Progenitor cell of endocrine pancreas (in vitro differentiated cells): ENCODE results near the gene ATF4. TPM values are rescaled to one million over a fixed set of nuclear protein-coding genes. Genes with fewer than 3 reads are reported as not detected.
A peak's percentile ranks its signal among the peaks of the same experiment; 100 is the strongest.

Experiments used
- DNase-seq: peaks from one replicate; pipeline ENCODE4 v3.0.0; 2021; ENCODE audit warnings: low spot score; ENCODE audit not compliant: unreplicated experiment
- H3K27ac Mint-ChIP-seq: 2 replicates; pipeline ENCODE4 v1.8.0; 2021; ENCODE audit warnings: mild to moderate bottlenecking, moderate library complexity, mixed read lengths
- H3K27me3 Mint-ChIP-seq: 2 replicates; pipeline ENCODE4 v1.8.0; 2021; ENCODE audit warnings: mixed read lengths
- H3K36me3 Mint-ChIP-seq: 2 replicates; pipeline ENCODE4 v1.8.0; 2022; ENCODE audit warnings: mixed read lengths; ENCODE audit not compliant: insufficient read depth
- H3K4me1 Mint-ChIP-seq: 2 replicates; pipeline ENCODE4 v1.8.0; 2021; ENCODE audit warnings: low read depth, mixed read lengths
- H3K4me3 Mint-ChIP-seq: 2 replicates; pipeline ENCODE4 v1.8.0; 2021; ENCODE audit warnings: low read depth, mild to moderate bottlenecking, moderate library complexity, mixed read lengths
- H3K9me3 Mint-ChIP-seq: 2 replicates; pipeline ENCODE4 v1.8.0; 2021; ENCODE audit warnings: low read depth, mixed read lengths
- total RNA-seq: library from RNA; stranded (reverse); gene quantifications from 2 replicates; pipeline ENCODE4 v1.2.1, GENCODE V29; 2021
- TF ChIP-seq, protein P1 (sequence below): fragments of 200-600 bp; sonication (generic); IDR thresholded peaks from one replicate; pipeline ENCODE4 v1.5.0; 2021; ENCODE audit warnings: antibody characterized with exemption, mild to moderate bottlenecking; ENCODE audit not compliant: unreplicated experiment

The ATF4 gene
- total RNA-seq, 1 donor from 2014 or later: 332 TPM

GRCh38 chr22:39535831-39536449 is 15.6 kb downstream of the ATF4 start:
- Mint-ChIP-seq H3K4me3 (no peak overlapping the region), H3K4me1 (peaks cover 13% of the 10 kb centered on the region)
- DNase-seq: no peak

GRCh38 chr22:39536711-39537110 is 16.3 kb downstream of the ATF4 start:
- TF ChIP-seq, protein P1, sequence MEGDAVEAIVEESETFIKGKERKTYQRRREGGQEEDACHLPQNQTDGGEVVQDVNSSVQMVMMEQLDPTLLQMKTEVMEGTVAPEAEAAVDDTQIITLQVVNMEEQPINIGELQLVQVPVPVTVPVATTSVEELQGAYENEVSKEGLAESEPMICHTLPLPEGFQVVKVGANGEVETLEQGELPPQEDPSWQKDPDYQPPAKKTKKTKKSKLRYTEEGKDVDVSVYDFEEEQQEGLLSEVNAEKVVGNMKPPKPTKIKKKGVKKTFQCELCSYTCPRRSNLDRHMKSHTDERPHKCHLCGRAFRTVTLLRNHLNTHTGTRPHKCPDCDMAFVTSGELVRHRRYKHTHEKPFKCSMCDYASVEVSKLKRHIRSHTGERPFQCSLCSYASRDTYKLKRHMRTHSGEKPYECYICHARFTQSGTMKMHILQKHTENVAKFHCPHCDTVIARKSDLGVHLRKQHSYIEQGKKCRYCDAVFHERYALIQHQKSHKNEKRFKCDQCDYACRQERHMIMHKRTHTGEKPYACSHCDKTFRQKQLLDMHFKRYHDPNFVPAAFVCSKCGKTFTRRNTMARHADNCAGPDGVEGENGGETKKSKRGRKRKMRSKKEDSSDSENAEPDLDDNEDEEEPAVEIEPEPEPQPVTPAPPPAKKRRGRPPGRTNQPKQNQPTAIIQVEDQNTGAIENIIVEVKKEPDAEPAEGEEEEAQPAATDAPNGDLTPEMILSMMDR: no peak
- H3K27ac Mint-ChIP-seq: no peak overlapping the region
- H3K4me3 Mint-ChIP-seq: no peak overlapping the region
- H3K4me1 Mint-ChIP-seq: peaks cover 7% of the 10 kb centered on the region
- DNase-seq: no peak
- H3K36me3 Mint-ChIP-seq: no peaks in the 10 kb centered on the region
- peaks cover 5% of the 10 kb centered on the region for H3K27me3 Mint-ChIP-seq
- H3K9me3 Mint-ChIP-seq: no peaks in the 10 kb centered on the region

More at GRCh38 chr22:39535831-39536449, 15.6 kb downstream of the ATF4 start:
- TF ChIP-seq, protein P1: no peak
- Mint-ChIP-seq H3K9me3 (no peaks in the 10 kb centered on the region), H3K27ac (no peak overlapping the region), H3K36me3 (no peaks in the 10 kb centered on the region), H3K27me3 (peaks cover 5% of the 10 kb centered on the region)

GRCh38 chr22:39537975-39538374 is 17.6 kb downstream of the ATF4 start:
- H3K27ac Mint-ChIP-seq: no peak overlapping the region
- H3K4me3 Mint-ChIP-seq: no peak overlapping the region
- H3K36me3 Mint-ChIP-seq: no peaks in the 10 kb centered on the region
- TF ChIP-seq, protein P1: no peak
- H3K27me3 Mint-ChIP-seq: peaks cover 10% of the 10 kb centered on the region
- no peaks in the 10 kb centered on the region for H3K4me1 Mint-ChIP-seq
- H3K9me3 Mint-ChIP-seq: no peaks in the 10 kb centered on the region
- no peak for DNase-seq

DNA sequence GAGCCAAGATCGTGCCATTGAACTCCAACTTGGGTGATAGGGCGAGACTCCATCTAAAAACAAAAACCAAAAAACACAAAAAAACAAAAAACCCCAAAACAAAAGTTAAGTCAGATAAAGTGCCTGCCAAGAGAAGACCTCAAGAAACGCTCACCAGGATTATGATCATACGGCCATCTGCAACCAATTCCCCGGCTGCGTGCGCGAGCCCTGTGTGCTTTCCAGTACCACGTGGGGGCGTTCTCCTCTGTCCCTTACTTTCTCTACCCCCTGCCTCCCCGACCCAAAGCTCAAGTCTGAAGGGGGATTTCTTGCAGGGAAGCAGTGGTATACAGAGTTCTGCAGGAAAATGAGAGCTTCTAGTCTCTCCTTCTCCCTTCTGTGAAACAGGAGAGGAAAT is 22.7 kb downstream of the ATF4 start:
- Mint-ChIP-seq H3K9me3 (no peaks in the 10 kb centered on the region), H3K4me1 (no peaks in the 10 kb centered on the region), H3K27me3 (peaks cover 48% of the 10 kb centered on the region), H3K4me3 (no peak overlapping the region), H3K36me3 (no peaks in the 10 kb centered on the region), H3K27ac (no peak overlapping the region)
- DNase-seq: no peak
- TF ChIP-seq, protein P1: peak; percentile 51

DNA sequence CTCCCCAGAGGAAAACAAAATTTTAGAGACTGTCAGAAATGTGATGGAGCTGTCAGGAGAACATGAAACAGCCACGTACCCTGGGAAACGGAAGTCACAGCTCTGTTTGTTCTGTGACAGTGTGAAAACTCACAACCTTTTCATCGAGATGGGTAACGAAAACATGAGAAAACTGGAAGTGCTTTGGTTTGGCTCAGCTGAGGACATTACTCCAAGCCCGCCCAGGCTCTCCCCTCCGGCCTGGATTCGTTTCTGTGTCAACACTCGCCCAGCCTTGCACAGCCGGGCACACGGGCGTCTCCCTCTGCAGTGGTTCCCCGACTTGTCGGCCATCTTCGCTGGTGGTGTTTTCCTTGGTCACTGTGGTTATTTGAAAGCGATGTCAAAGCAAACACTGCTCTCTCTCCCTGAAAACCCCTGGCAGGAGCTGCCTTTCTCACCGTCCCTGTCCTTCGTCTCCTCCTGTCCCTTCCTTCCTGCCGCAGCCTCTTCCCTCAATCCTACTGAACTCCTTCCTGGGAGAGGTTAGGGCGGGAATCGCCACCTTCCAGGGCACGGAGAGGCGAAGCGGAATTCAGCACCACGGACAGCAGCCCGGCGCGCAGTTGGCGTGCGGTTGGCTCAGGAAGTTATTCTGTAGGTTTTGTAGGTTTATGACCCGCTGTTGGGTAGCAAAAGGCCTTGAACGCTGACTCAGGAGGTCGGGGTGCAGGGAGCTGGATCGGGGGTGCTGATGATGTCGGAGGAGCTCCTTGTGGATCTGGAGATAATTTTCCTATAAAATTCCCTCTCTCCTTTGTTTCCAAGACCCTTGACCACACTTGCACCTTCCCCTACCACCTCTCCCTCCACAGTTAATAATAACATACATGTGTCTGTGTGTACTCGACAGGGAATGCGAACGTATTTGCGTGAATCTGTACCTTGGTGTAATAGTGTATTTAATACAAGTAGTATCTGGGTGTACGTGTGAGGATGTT is 25.3 kb downstream of the ATF4 start:
- peak overlapping the region; percentile 3 for H3K27ac Mint-ChIP-seq
- peaks cover 58% of the 10 kb centered on the region for H3K27me3 Mint-ChIP-seq
- H3K4me3 Mint-ChIP-seq: no peak overlapping the region
- peak; percentile 74 for DNase-seq
- H3K36me3 Mint-ChIP-seq: no peaks in the 10 kb centered on the region
- TF ChIP-seq, protein P1: no peak
- H3K9me3 Mint-ChIP-seq: no peaks in the 10 kb centered on the region
- no peaks in the 10 kb centered on the region for H3K4me1 Mint-ChIP-seq
